MCF 10A (cell line): ENCODE results near the gene WNT8B. TPM values are rescaled to one million over a fixed set of nuclear protein-coding genes. Genes with fewer than 3 reads are reported as not detected.

Source experiments
- BruUV-seq: library from RNA; stranded (reverse); fragments of 400-500 nt; replicated peaks from 2 replicates; lab custom pipeline; 2021; lab: Mats Ljungman, UMichigan
- CTCF ChIA-PET: fragments of 300-600 bp; sonication (Branson Sonifier 250); formaldehyde crosslinking; extraction: SDS; loops from one replicate; lab custom pipeline; 2021; ENCODE audit warnings: antibody characterized with exemption, inconsistent platforms; lab: Yijun Ruan, JAX
- POLR2A ChIA-PET: fragments of 300-600, 350-650 bp; sonication (Branson Sonifier 250); formaldehyde crosslinking; extraction: SDS; loops from one replicate; lab custom pipeline; 2020; ENCODE audit warnings: antibody characterized with exemption, inconsistent platforms; lab: Yijun Ruan, JAX
- DNase-seq: peaks from one replicate; pipeline ENCODE4 v3.0.0-alpha.2; 2018; ENCODE audit not compliant: unreplicated experiment
- H3K27ac Mint-ChIP-seq: one replicate; pipeline ENCODE4 v1.8.0; 2022; ENCODE audit warnings: mild to moderate bottlenecking, low read depth, mixed read lengths; ENCODE audit not compliant: unreplicated experiment
- H3K27me3 Mint-ChIP-seq: one replicate; pipeline ENCODE4 v1.8.0; 2022; ENCODE audit warnings: mixed read lengths; ENCODE audit not compliant: insufficient read depth, unreplicated experiment
- H3K36me3 Mint-ChIP-seq: one replicate; pipeline ENCODE4 v1.8.0; 2022; ENCODE audit warnings: mild to moderate bottlenecking, moderate library complexity, mixed read lengths; ENCODE audit not compliant: insufficient read depth, unreplicated experiment
- H3K4me1 Mint-ChIP-seq: one replicate; pipeline ENCODE4 v1.8.0; 2022; ENCODE audit warnings: mixed read lengths; ENCODE audit not compliant: insufficient read depth, unreplicated experiment
- H3K4me3 Mint-ChIP-seq: one replicate; pipeline ENCODE4 v1.8.0; 2022; ENCODE audit warnings: mild to moderate bottlenecking, moderate library complexity, mixed read lengths; ENCODE audit not compliant: unreplicated experiment
- H3K9me3 Mint-ChIP-seq: one replicate; pipeline ENCODE4 v1.8.0; 2022; ENCODE audit warnings: mixed read lengths; ENCODE audit not compliant: unreplicated experiment
- intact Hi-C: fragments of 100-400 bp; cut with micrococcal nuclease; formaldehyde crosslinking; loops from 2 replicates; pipeline ENCODE4 v1.14.1; 2022
- total RNA-seq: library from RNA; stranded (reverse); gene quantifications from 2 replicates; pipeline ENCODE4 v1.2.3, GENCODE V29; 2022
- TF ChIP-seq, protein P1 (sequence below): fragments of 200-600 bp; IDR thresholded peaks from one replicate; pipeline ENCODE4 v1.8.0; 2022; ENCODE audit warnings: antibody characterized with exemption, mild to moderate bottlenecking; ENCODE audit not compliant: unreplicated experiment

WNT8B gene
- total RNA-seq, 1 experiment from 2014 or later: not detected

- no peaks in the 10 kb centered on the region for H3K9me3 Mint-ChIP-seq
- ChIA-PET CTCF (interaction anchor here (0.6 to 2.8 kb wide), 22 partner anchors 9 to 1781 kb away, joined by 3 to 18 read pairs (median 4); partner anchors contain the start of gene HIF1AN), POLR2A (interaction anchor here (0.6 to 3.2 kb wide), 8 partner anchors 12 to 1939 kb away, joined by 3 to 11 read pairs (median 4); partner anchors contain the start of gene SCD)
- intact Hi-C loops: no loop called here
- H3K4me3 Mint-ChIP-seq: peak overlapping the region; percentile 58
- peaks cover 37% of the 10 kb centered on the region for H3K27me3 Mint-ChIP-seq
- peaks cover 5% of the 10 kb centered on the region for H3K4me1 Mint-ChIP-seq
- peak; percentile 41 for DNase-seq
- BruUV-seq: no TSS peak
- TF ChIP-seq, protein P1, sequence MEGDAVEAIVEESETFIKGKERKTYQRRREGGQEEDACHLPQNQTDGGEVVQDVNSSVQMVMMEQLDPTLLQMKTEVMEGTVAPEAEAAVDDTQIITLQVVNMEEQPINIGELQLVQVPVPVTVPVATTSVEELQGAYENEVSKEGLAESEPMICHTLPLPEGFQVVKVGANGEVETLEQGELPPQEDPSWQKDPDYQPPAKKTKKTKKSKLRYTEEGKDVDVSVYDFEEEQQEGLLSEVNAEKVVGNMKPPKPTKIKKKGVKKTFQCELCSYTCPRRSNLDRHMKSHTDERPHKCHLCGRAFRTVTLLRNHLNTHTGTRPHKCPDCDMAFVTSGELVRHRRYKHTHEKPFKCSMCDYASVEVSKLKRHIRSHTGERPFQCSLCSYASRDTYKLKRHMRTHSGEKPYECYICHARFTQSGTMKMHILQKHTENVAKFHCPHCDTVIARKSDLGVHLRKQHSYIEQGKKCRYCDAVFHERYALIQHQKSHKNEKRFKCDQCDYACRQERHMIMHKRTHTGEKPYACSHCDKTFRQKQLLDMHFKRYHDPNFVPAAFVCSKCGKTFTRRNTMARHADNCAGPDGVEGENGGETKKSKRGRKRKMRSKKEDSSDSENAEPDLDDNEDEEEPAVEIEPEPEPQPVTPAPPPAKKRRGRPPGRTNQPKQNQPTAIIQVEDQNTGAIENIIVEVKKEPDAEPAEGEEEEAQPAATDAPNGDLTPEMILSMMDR: peak; percentile 62
- no peaks in the 10 kb centered on the region for H3K36me3 Mint-ChIP-seq
- H3K27ac Mint-ChIP-seq: no peak overlapping the region
Measured at GRCh38 chr10:100482181-100482833, 19.5 kb downstream of the WNT8B start.

DNA sequence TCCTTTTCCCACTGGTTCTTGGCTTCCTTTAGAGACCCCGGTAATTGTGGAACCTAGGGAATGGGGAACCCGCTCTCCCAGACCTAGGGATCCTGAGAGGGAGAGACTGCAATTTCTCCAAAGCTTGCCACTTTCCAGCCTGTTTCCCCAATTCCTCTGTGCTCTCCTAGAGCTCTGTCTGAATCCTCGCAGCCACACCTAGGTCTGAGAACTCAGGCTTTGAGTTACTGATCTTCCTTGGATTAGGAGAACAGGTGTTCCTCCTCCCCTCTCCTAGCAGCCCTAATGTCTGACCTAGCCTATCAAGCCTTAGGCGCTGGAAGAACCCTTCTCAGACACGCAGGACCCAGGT lies 20.0 kb downstream of the WNT8B start:
- Mint-ChIP-seq H3K36me3 (no peaks in the 10 kb centered on the region), H3K27ac (no peak overlapping the region), H3K9me3 (no peaks in the 10 kb centered on the region), H3K4me3 (peak overlapping the region; percentile 58), H3K4me1 (peaks cover 5% of the 10 kb centered on the region), H3K27me3 (peaks cover 37% of the 10 kb centered on the region)
- ChIA-PET CTCF (interaction anchor here (0.6 to 2.8 kb wide), 17 partner anchors 12 to 1781 kb away, joined by 3 to 18 read pairs (median 4); partner anchors contain the start of gene WNT8B), POLR2A (interaction anchor here (1.0 to 3.2 kb wide), 4 partner anchors 11 to 136 kb away, joined by 3 to 11 read pairs (median 4); partner anchors contain the start of gene SCD)
- intact Hi-C loops: no loop called here
- no TSS peak for BruUV-seq
- no peak for DNase-seq
- TF ChIP-seq, protein P1: no peak

DNA sequence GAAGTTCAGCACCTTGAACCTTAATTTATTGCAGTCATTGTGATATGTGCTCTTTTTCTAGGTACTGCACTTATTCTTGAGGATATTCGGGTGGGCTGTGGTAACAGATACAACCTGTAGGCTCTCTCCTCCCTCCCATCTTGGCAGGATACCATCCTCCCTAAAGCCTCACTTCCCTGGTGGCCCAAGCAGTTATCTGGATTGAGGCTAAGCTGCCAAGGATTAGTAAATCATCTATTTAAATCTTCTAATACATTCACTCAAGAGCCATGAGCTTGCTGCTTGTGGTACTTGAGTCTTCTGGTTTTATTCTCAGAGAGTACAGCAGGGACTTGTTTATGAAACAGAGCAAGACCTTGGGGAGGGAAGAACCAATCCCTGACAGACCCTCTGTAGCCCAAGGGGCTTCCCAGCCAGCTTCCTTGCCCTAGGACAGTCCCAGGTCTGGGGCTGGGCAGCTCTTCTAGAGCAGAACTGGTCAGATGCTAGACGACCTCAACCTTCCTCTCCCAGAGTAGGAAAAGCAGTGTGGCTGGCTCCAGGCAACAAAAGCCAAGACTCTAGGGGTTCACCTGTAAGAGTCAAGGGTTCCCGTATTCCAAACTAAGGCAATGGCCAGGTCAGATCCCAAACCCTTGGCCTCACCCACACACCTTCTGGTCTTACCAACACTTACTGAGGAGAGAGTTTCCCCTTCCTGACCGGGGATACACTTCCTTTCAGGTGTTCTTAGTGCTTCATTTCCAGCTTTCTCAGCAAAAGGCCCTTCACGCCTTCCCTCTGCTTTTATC lies 21.3 kb downstream of the WNT8B start:
- Mint-ChIP-seq H3K4me1 (peaks cover 5% of the 10 kb centered on the region), H3K4me3 (no peak overlapping the region), H3K27me3 (peaks cover 28% of the 10 kb centered on the region), H3K27ac (no peak overlapping the region), H3K36me3 (peaks cover 8% of the 10 kb centered on the region), H3K9me3 (no peaks in the 10 kb centered on the region)
- no peak for DNase-seq
- no TSS peak for BruUV-seq
- TF ChIP-seq, protein P1: no peak
- intact Hi-C loops: no loop called here
- CTCF ChIA-PET: interaction anchor here (0.5 to 2.1 kb wide), 7 partner anchors 10 to 104 kb away, joined by 3 to 18 read pairs (median 4); partner anchors contain the start of gene WNT8B
- POLR2A ChIA-PET: interaction anchor here (0.7 kb wide), 2 partner anchors 46 to 145 kb away, joined by 3 to 4 read pairs; no protein-coding TSS in a partner anchor

GRCh38 chr10:100485366-100485765 lies 22.6 kb downstream of the WNT8B start:
- no peak overlapping the region for H3K4me3 Mint-ChIP-seq
- H3K9me3 Mint-ChIP-seq: no peaks in the 10 kb centered on the region
- ChIA-PET CTCF (interaction anchor here (1.2 kb wide), 1 partner anchor 146 kb away, joined by 3 read pairs; no protein-coding TSS in a partner anchor), POLR2A (no interaction called here)
- H3K4me1 Mint-ChIP-seq: peaks cover 5% of the 10 kb centered on the region
- DNase-seq: no peak
- H3K27me3 Mint-ChIP-seq: peaks cover 16% of the 10 kb centered on the region
- TF ChIP-seq, protein P1: no peak
- intact Hi-C loops: no loop called here
- H3K27ac Mint-ChIP-seq: no peak overlapping the region
- BruUV-seq: no TSS peak
- H3K36me3 Mint-ChIP-seq: peaks cover 19% of the 10 kb centered on the region
